ENCODE results near the gene GALNS. TPM values are rescaled to one million over a fixed set of nuclear protein-coding genes. Genes with fewer than 3 reads are reported as not detected.
A peak's percentile ranks its signal among the peaks of the same experiment; 100 is the strongest.

The GALNS gene
- total and polyA plus RNA-seq, 2 of the 4 experiments (the other 2 are of a cell fraction): 7.2 to 32.5 TPM

DNA sequence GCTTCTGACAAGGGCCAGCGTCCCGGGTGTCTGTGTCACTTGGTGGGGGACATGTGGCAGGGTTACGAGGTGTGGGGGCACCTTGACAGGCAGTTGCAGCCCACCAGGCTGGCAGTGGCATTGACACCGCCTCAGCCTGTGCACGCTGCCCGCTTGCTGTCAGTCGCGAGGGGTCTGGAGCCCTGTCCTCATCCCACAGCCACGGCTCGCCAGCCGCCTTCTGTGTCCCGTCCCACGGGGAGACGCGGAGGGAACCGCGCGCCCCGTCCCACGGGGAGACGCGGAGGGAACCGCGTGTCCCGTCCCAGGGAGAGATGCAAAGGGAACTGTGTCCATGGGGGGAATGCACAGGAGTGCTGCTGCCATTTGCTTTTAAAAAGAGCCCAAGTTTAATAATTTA, 6.2 kb upstream of the GALNS start:
- H2AK9ac ChIP-seq (replicated peaks; ENCODE audit: low read depth, low read length, poor library complexity): peak overlapping the region; percentile 37
- in situ Hi-C loops (cut with MboI; ENCODE audit: low sequenced_read_pairs): no loop called here
- WGBS, 2 experiments (ENCODE audit: extremely low coverage in 2 of 2, insufficient read length in 1 of 2): 83% methylated on average over 5 of the region's 25 CpGs; no CpG with 5 or more reads in 1 of the 2 experiments

More for the DNA sequence above, 6.2 kb upstream of the GALNS start:
- no TSS peak for BruUV-seq (replicated peaks)
- no peak overlapping the region for H3K4ac ChIP-seq (ENCODE audit: low read depth, low read length)
- no peak overlapping the region for H2AK5ac ChIP-seq (ENCODE audit: low read depth, low read length)
- H3K9ac ChIP-seq (ENCODE audit: low read depth, low read length): no peak overlapping the region
- intact Hi-C loops (cut with micrococcal nuclease): no loop called here
- H3K27ac ChIP-seq (ENCODE audit: insufficient read depth, low read length): no peak overlapping the region
- ChIA-PET POLR2A (ENCODE audit: unreplicated experiment) (no interaction called here), CTCF (no interaction called here)
- TF ChIP-seq CHD1 (IDR thresholded peaks at IDR 0.05; ENCODE audit: low read depth, low read length) (no peak), RCOR1 (IDR thresholded peaks at IDR 0.05; ENCODE audit: insufficient replicate concordance, low read length) (no peak), FOS (IDR thresholded peaks at IDR 0.05; ENCODE audit: low read depth, low read length) (no peak), MAFK (IDR thresholded peaks at IDR 0.05; ENCODE audit: low read depth, low read length) (no peak), RFX5 (IDR thresholded peaks at IDR 0.05; ENCODE audit: low read depth, low read length) (no peak), BHLHE40 (IDR thresholded peaks at IDR 0.05; ENCODE audit: low read depth, low read length) (no peak), RAD21 (IDR thresholded peaks at IDR 0.05; ENCODE audit: low read length) (no peak), NFE2L2 (IDR thresholded peaks at IDR 0.05; ENCODE audit: low read depth, low read length) (no peak), MAZ (IDR thresholded peaks at IDR 0.05; ENCODE audit: borderline replicate concordance, low read depth, low read length) (no peak), MXI1 (IDR thresholded peaks at IDR 0.05; ENCODE audit: borderline replicate concordance, low read depth, low read length) (no peak)
- TF ChIP-seq, protein P1, sequence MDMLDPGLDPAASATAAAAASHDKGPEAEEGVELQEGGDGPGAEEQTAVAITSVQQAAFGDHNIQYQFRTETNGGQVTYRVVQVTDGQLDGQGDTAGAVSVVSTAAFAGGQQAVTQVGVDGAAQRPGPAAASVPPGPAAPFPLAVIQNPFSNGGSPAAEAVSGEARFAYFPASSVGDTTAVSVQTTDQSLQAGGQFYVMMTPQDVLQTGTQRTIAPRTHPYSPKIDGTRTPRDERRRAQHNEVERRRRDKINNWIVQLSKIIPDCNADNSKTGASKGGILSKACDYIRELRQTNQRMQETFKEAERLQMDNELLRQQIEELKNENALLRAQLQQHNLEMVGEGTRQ (IDR thresholded peaks at IDR 0.05; ENCODE audit: low read depth, low read length): no peak
- TF ChIP-seq, protein P2, sequence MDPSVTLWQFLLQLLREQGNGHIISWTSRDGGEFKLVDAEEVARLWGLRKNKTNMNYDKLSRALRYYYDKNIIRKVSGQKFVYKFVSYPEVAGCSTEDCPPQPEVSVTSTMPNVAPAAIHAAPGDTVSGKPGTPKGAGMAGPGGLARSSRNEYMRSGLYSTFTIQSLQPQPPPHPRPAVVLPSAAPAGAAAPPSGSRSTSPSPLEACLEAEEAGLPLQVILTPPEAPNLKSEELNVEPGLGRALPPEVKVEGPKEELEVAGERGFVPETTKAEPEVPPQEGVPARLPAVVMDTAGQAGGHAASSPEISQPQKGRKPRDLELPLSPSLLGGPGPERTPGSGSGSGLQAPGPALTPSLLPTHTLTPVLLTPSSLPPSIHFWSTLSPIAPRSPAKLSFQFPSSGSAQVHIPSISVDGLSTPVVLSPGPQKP (IDR thresholded peaks at IDR 0.05; ENCODE audit: borderline replicate concordance, low read depth, low read length): no peak
- H3K14ac ChIP-seq (replicated peaks; ENCODE audit: low read depth, low read length): no peak overlapping the region
- no peak overlapping the region for H3K4me2 ChIP-seq (ENCODE audit: low read depth, low read length)
- H3K18ac ChIP-seq (ENCODE audit: low read depth, low read length): no peak overlapping the region
- H3K79me1 ChIP-seq (ENCODE audit: low read depth in 1 of 2, low read length in 2 of 2): peaks cover 2 to 9% of the 10 kb centered on the region in 2 experiments; a peak in 3 of 4 replicates
- ATAC-seq (ENCODE audit: low read depth): no peak
- H4K5ac ChIP-seq (ENCODE audit: low read depth, low read length): no peak overlapping the region
- H3K4me1 ChIP-seq (ENCODE audit: control insufficient read depth, insufficient read depth, low read length): peaks cover 2% of the 10 kb centered on the region; the same call in 1 of the 2 replicates
- no peak overlapping the region for H3K56ac ChIP-seq (ENCODE audit: extremely low read depth, insufficient read depth, low read length)
- H3K9me1 ChIP-seq (ENCODE audit: insufficient read depth, low read length): no peaks in the 10 kb centered on the region
- no peaks in the 10 kb centered on the region; the same call in 1 of the 2 replicates for H4K20me1 ChIP-seq (ENCODE audit: insufficient read depth, low read length)
- no peak for DNase-seq
- H2BK120ac ChIP-seq (ENCODE audit: low read depth, low read length): no peak overlapping the region
- dilution Hi-C loops (cut with HindIII; ENCODE audit: low sequenced_read_pairs, unreplicated experiment): no loop called here
- peaks cover 25% of the 10 kb centered on the region for H3K36me3 ChIP-seq (ENCODE audit: control insufficient read depth, insufficient read depth, low read length)
- H3K4me3 ChIP-seq (ENCODE audit: insufficient read depth, low read depth, low read length): no peak overlapping the region
- no peaks in the 10 kb centered on the region; the same call in 1 of the 2 replicates for H3K27me3 ChIP-seq (ENCODE audit: control insufficient read depth, insufficient read depth, low read length)
- no peaks in the 10 kb centered on the region for H3K9me3 ChIP-seq (ENCODE audit: control insufficient read depth, insufficient read depth, low read length)
- no peak overlapping the region for H2BK20ac ChIP-seq (ENCODE audit: low read depth, low read length)
- H2BK5ac ChIP-seq (ENCODE audit: low read depth, low read length, poor library complexity, severe bottlenecking): no peak overlapping the region
- no peak overlapping the region for H4K8ac ChIP-seq (ENCODE audit: low read depth in 2 of 2, low read length in 2 of 2)
- H2AFZ ChIP-seq (replicated peaks; ENCODE audit: low read length, poor library complexity): no peak overlapping the region
- H3K23ac ChIP-seq (ENCODE audit: low read depth, low read length): no peak overlapping the region
- H2BK15ac ChIP-seq (ENCODE audit: low read depth, low read length): no peak overlapping the region
- no peak overlapping the region for H4K91ac ChIP-seq (ENCODE audit: insufficient read depth, low read depth, low read length)

All from IMR-90 (cell line).